Keratinocyte (primary cell): ENCODE results near the gene C11orf24. TPM values are rescaled to one million over a fixed set of nuclear protein-coding genes. Genes with fewer than 3 reads are reported as not detected.

Source experiments
- DNase-seq: peaks from one replicate; pipeline ENCODE4 v3.0.0-alpha.2; 2011; ENCODE audit warnings: low read depth, missing footprints, low spot score
- FAIRE-seq: peaks from 2 replicates; lab custom pipeline; 2011; peaks lifted over from hg19 to GRCh38; lab: Jason Lieb, UNC
- H2AFZ ChIP-seq: 2 replicates; pipeline ENCODE4 v1.6.0; 2012; ENCODE audit warnings: low read length, control low read depth, inconsistent platforms; ENCODE audit not compliant: control insufficient read depth
- H3K27ac ChIP-seq: 2 replicates; pipeline ENCODE4 v1.5.1; 2011; ENCODE audit warnings: low read length; ENCODE audit not compliant: control insufficient read depth, insufficient read depth
- H3K27me3 ChIP-seq: 3 replicates; pipeline ENCODE4 v1.6.0; 2011; ENCODE audit warnings: low read length; ENCODE audit not compliant: control insufficient read depth, insufficient read depth; ENCODE audit errors: extremely low read depth
- H3K36me3 ChIP-seq, 2 experiments: 2 replicates in 1 of 2; 3 replicates in 1 of 2; pipeline ENCODE4 v1.5.1; 2011; ENCODE audit warnings: low read length in 2 of 2, mild to moderate bottlenecking in 1 of 2; ENCODE audit not compliant: control insufficient read depth in 2 of 2, insufficient read depth in 2 of 2; ENCODE audit errors: extremely low read depth in 1 of 2
- H3K4me1 ChIP-seq: 3 replicates; pipeline ENCODE4 v1.5.1; 2011; ENCODE audit warnings: low read length; ENCODE audit not compliant: control insufficient read depth, insufficient read depth; ENCODE audit errors: extremely low read depth
- H3K4me2 ChIP-seq: 3 replicates; pipeline ENCODE4 v1.6.0; 2011; ENCODE audit warnings: low read depth, low read length; ENCODE audit not compliant: control insufficient read depth, insufficient read depth; ENCODE audit errors: extremely low read depth
- H3K4me3 ChIP-seq, 3 experiments: fragments of 200-600 bp in 1 of 3; sonication (generic) in 1 of 3; 2 replicates in 2 of 3; 3 replicates in 1 of 3; pipeline ENCODE4 v1.5.1; 2011 to 2016; ENCODE audit warnings: low read length in 3 of 3, mild to moderate bottlenecking in 3 of 3, control low read depth in 2 of 3, inconsistent platforms in 1 of 3, low read depth in 1 of 3, mixed read lengths in 1 of 3, mixed run types in 1 of 3, moderate library complexity in 1 of 3; ENCODE audit not compliant: control insufficient read depth in 2 of 3, insufficient read depth in 2 of 3; ENCODE audit errors: extremely low read depth in 1 of 3
- H3K79me2 ChIP-seq: 2 replicates; pipeline ENCODE4 v1.6.0; 2012; ENCODE audit warnings: low read length; ENCODE audit not compliant: control insufficient read depth, insufficient read depth
- H3K9ac ChIP-seq: 3 replicates; pipeline ENCODE4 v1.6.0; 2011; ENCODE audit warnings: low read length; ENCODE audit not compliant: control insufficient read depth, insufficient read depth; ENCODE audit errors: extremely low read depth
- H3K9me1 ChIP-seq: 3 replicates; pipeline ENCODE4 v1.6.0; 2011; ENCODE audit warnings: low read length; ENCODE audit not compliant: control insufficient read depth, insufficient read depth; ENCODE audit errors: extremely low read depth
- H3K9me3 ChIP-seq: 2 replicates; pipeline ENCODE4 v1.5.1; 2012; ENCODE audit warnings: low read depth, low read length; ENCODE audit not compliant: control insufficient read depth
- H4K20me1 ChIP-seq: 3 replicates; pipeline ENCODE4 v1.6.0; 2011; ENCODE audit warnings: low read length; ENCODE audit not compliant: control insufficient read depth, insufficient read depth; ENCODE audit errors: extremely low read depth
- CTCF ChIP-seq, 3 experiments: IDR thresholded peaks in 1 of 3; conservative IDR thresholded peaks in 1 of 3; optimal IDR thresholded peaks in 1 of 3; 2 replicates in 2 of 3; 3 replicates in 1 of 3; pipeline versions ENCODE3 to v1.5.1; 2011; ENCODE audit warnings: low read length in 3 of 3, mild to moderate bottlenecking in 3 of 3, moderate library complexity in 2 of 3, control low read depth in 1 of 3, inconsistent platforms in 1 of 3; ENCODE audit not compliant: insufficient read depth in 2 of 3; ENCODE audit errors: extremely low read depth in 1 of 3
- EZH2 ChIP-seq: IDR thresholded peaks from one replicate; pipeline ENCODE4 v1.6.1; 2012; ENCODE audit warnings: inconsistent platforms, mild to moderate bottlenecking, low read length, moderate library complexity
- dilution Hi-C: fragments of 300-500 bp; cut with MboI; formaldehyde crosslinking; loops from one replicate; pipeline ENCODE4 v1.7.0; 2020; ENCODE audit warnings: low sequenced_read_pairs; ENCODE audit not compliant: extremely low pct_ligation_motif_present
- polyA plus RNA-seq, 5 experiments: library from polyadenylated mRNA; depleted of rRNA in 3 of 5; stranded (reverse) in 3 of 5; stranded (forward) in 1 of 5; unstranded in 1 of 5; fragments of >200 nt; gene quantifications; 1 replicate in 1 of 5; 2 replicates in 3 of 5; 3 replicates in 1 of 5; pipeline versions ENCODE4 v1.2.1 to v1.2.3, GENCODE V29; 2011 to 2012; ENCODE audit warnings: missing spikeins in 2 of 5, low read depth in 1 of 5, low replicate concordance in 1 of 5

C11orf24 gene
- polyA plus RNA-seq, 1 donor (not counting 4 experiments of a cell fraction or from before 2014, with no cell fraction given): 28.4 TPM

DNA sequence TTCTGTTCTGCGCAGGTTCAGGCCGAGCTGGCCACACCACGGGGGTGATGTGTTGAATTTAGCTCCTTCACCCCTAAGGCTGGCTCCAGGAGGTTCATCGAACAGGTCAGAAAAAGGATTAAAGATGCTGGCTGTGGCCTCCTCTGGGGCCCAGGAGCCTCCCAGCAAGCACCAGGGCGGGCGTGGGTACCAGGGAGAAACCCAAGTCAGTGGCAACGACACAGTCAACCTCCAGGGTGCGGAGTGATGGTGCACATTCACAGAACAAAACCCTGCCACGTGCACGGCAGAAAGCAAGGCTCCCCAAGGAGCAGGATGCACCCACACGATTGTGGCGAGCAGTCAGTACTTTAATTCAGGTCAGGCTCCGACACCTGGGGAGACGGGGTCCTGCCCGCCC is 10.8 kb downstream of the C11orf24 start:
- Histone ChIP-seq H4K20me1 (no peaks in the 10 kb centered on the region), H3K27me3 (no peaks in the 10 kb centered on the region), H2AFZ (no peak overlapping the region), H3K79me2 (peaks cover under 1% of the 10 kb centered on the region), H3K9me3 (no peaks in the 10 kb centered on the region), H3K4me1 (peaks cover 3% of the 10 kb centered on the region), H3K36me3 (peaks cover 21 to 29% of the 10 kb centered on the region in 2 experiments), H3K4me3 (no peak overlapping the region), H3K27ac (no peak overlapping the region), H3K9ac (no peak overlapping the region), H3K9me1 (no peaks in the 10 kb centered on the region), H3K4me2 (no peak overlapping the region)
- FAIRE-seq (no peak), DNase-seq (no peak)
- TF ChIP-seq EZH2 (no peak), CTCF (optimal IDR thresholded peaks at IDR 0.05 in 1 of 3, IDR thresholded peaks at IDR 0.05 in 1 of 3, conservative IDR thresholded peaks at IDR 0.05 in 1 of 3; ENCODE audit: extremely low read depth in 1 of 3, insufficient read depth in 2 of 3, low read length in 3 of 3) (no peak)
- dilution Hi-C loops: no loop called here

GRCh38 chr11:68260484-68260883 is 11.3 kb downstream of the C11orf24 start:
- no peaks in the 10 kb centered on the region for H3K79me2 ChIP-seq
- TF ChIP-seq CTCF (optimal IDR thresholded peaks at IDR 0.05 in 1 of 3, IDR thresholded peaks at IDR 0.05 in 1 of 3, conservative IDR thresholded peaks at IDR 0.05 in 1 of 3; ENCODE audit: extremely low read depth in 1 of 3, insufficient read depth in 2 of 3, low read length in 3 of 3): no peak
- TF ChIP-seq EZH2: no peak
- no peak overlapping the region for H3K27ac ChIP-seq
- no peak overlapping the region for H3K4me2 ChIP-seq
- H2AFZ ChIP-seq: no peak overlapping the region
- H3K9me1 ChIP-seq: no peaks in the 10 kb centered on the region
- peaks cover 3% of the 10 kb centered on the region for H3K4me1 ChIP-seq
- H4K20me1 ChIP-seq: no peaks in the 10 kb centered on the region
- H3K4me3 ChIP-seq: no peak overlapping the region
- no peak for DNase-seq
- H3K27me3 ChIP-seq: no peaks in the 10 kb centered on the region
- no peak overlapping the region for H3K9ac ChIP-seq
- H3K9me3 ChIP-seq: no peaks in the 10 kb centered on the region
- dilution Hi-C loops: no loop called here
- FAIRE-seq: no peak
- H3K36me3 ChIP-seq: peaks cover 17 to 25% of the 10 kb centered on the region in 2 experiments
